ENCODE data around the gene PLPPR3.
"Not testable (repeated sequence)": the region's sequence is repeated elsewhere in the genome, so short reads cannot be mapped to it uniquely, and the experiment has no call there.

PLPPR3 gene

DNA sequence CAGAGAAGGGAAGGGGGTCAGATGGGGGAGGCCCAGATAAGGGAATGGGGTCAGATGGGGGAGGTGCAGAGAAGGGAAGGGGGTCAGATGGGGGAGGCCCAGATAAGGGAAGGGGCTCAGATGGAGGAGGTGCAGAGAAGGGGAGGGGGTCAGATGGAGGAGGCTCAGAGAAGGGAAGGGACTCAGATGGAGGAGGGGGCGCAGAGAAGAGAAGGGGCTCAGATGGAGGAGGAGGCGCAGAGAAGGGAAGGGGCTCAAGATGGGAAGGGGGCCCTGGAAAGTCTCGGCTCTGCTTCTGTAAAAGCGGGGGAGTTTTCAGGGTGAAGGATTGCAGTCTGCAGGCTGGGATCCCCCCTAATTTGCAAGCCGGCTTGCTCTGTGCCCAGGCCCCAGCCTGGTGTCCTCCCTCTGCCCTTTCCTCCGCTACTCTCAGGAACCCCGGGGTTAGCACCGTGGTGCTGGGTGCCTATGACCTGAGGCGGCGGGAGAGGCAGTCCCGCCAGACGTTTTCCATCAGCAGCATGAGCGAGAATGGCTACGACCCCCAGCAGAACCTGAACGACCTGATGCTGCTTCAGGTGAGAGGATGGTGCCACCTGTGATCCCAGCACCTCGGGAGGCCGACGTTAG is 7.5 kb upstream of the PLPPR3 start:
- no peak for DNase-seq (ENCODE audit: low read depth in 2 of 2)

DNA sequence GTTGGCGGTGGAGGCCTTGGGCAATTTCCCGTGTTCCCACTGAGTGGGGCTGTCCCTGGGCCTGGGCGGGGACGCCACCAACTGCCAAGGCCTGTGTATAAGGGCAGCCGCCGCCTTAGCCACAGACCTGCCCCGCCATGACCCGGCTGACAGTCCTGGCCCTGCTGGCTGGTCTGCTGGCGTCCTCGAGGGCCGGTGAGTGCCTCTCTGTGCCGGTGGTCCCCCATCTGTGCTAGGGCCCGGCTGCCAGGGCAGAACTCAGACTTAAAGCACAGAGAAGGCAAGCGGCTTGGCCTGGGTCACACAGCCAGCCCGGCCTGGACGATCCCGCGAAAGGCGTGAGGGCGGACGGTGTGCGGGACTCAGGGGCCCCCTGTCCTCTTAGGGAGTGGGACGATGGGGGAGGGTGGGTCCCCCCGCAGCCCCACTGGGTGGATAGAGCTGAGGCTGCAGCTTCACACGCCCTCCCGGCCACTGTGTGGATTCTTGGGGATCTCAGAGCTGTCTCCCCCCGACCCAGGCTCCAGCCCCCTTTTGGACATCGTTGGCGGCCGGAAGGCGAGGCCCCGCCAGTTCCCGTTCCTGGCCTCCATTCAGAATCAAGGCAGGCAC is 6.1 kb upstream of the PLPPR3 start, which contains the start of gene AZU1:
TSS of gene AZU1 (plus strand) at position 128 of the 612 bp plus-strand sequence. CDS start at position 138, 10 bp downstream.
- DNase-seq (ENCODE audit: low read depth in 2 of 2), result no peak

DNA sequence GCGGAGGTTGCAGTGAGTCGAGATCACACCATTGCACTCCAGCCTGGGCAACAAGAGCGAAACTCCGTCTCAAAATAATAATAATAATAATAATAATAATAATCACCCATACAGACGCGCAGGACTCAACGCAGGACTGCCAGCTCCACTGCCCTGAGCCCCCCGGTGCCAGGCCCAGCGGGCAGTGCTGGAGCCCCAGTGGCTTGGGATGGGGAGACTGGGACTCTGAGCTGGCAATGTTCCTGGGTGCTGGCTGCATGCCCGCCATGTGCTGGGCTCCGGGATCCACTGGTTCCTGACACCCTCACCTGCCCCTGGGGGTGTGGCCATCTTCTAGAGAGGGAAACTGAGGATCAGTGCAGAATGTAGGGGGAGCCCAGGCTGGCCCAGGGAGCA is 5.6 kb upstream of the PLPPR3 start:
- DNase-seq (ENCODE audit: low read depth in 2 of 2), result no peak

DNA sequence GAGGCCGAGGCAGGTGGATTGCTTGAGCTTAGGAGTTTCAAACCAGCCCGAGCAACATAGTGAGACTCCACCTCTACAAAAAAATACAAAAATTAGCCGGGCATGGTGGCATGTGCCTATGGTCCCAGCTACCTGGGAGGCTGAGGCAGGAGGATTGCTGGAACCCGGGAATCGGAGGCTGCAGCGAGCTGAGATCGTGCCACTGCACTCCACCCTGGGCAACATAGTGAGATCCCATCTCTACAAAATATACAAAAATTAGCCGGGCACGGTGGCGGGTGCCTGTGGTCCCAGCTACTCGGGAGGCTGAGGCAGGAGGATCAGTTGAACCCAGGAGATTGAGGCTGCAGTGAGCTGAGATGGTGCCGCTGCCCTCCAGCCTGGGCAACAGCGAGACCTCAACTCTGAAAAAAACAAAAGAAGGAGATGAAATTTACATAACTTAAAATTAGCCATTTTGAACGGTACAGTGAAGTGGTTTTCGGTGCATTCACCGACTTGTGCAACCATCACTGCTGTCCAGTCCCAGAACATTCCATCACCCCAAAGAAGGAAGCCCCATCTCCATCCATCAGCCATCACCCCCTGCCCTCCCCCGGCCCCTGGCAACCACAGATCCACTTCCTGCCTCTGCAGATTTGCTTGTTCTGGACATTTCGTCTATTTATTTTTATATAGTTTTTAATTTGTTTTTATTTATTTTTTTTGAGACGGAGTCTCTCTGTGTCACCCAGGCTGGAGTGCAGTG is 4.3 kb upstream of the PLPPR3 start:
- DNase-seq (ENCODE audit: low read depth in 2 of 2), result no peak

DNA sequence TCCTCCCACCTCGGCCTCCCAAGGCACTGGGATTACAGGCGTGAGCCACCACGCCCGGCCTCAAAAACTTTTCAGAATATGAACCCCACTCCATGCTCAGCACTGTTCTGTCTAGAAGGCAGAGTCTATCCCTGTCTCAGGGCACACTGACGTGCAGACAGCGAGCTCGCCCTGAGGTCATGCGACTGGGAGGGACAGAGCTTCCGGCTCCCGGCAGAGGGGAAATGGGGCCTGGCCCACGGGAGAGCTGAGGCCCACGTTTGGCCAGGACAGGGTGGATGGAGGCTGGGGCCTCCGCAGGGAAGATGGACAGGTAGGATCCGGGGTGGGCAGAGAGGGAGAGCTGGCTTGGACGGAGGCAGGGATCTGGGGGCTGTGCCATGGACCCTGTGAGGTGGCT is 3.1 kb upstream of the PLPPR3 start:
- no peak for DNase-seq (ENCODE audit: low read depth in 2 of 2)

DNA sequence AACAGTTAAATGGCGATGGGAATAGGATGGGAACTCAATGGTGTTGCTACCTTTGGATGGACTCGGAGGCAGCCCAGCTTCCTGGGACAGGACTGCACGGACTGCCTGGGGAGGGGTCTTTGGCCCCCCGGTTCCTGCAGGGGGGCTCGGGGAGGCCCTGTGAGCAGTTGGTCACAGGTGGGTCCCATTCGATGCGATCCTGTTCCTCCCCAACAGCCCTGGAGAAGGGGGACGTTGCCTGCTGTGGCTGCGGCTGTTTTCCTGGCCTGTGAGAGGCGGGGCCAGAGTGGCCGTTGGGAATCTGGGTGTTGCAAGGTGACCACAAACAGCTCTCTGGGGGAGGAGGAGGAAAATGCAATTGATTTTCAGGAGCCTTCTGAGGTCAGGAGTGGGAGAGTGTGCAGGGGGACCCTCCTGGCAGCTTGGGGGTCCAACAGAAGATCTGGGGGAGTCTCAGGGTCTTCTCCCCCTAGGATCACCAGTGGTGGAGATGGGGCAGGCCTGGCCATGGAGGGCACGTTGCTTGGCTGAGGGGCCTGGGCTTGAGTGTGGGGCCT is 1.9 kb upstream of the PLPPR3 start:
- DNase-seq (ENCODE audit: low read depth in 2 of 2), result no peak

DNA sequence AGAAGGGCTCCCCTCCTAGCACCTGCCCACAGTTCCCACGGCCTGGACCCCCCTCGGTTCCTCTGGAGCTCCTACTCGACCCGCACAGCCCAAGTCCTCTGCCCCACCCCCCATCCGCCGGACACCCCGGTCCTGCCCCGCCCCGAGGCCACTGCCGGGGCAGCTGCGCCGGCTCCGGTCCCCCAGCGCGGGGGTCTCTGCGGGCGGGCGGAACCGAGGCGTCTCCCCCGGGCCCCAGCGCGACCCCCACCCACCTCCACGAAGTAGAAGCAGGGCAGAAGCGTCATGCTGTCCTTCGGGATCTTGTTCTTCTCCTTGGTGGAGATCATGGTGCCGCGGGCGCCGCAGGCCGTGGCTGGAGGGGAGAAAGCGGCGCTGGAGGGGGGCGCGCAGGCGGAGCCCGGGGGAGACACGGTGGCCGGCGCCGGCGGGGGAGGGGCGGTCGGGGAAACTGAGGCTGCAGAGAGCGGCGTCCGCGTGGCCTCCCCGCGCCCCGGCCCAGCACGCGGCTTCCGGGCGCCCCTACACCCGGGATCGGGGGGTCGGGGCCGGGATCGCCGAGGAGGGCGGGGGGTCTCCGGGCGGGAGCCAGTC is 427 bp downstream of the PLPPR3 start:
- DNase-seq (ENCODE audit: low read depth in 2 of 2), result no peak

DNA sequence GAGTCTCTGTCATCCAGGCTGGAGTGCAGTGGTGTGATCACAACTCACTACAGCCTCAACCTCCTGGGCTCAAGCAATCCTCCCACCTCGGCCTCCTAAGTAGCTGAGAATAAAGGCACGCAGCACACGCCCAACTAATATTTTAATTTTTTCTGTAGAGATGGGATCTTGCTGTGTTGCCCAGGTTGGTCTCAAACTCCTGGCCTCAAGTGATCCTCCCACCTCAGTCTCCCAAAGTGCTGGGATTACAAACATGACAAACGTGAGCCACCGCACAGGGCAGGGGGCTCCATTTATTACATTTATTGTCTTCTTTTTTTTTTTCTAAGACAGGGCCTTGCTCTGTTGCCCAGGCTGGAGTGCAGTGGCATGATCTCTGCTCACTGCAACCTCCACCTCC is 1.5 kb downstream of the PLPPR3 start:
- not testable (repeated sequence) for DNase-seq (ENCODE audit: low read depth in 2 of 2)

DNA sequence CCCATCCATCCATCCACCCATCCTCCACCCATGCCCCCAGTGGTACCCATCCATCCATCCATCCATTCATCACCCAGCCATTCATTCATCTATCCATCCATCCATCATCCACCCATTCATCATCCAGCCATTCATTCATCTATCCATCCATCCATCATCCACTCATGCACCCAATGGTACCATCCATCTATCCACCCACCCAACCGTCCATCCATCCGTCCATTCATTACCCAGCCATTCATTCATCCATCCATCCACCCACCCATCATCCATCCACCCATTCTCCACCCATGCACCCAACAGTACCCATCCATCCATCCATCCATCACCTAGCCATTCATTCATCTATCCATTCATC is 5.3 kb downstream of the PLPPR3 start:
- DNase-seq (ENCODE audit: low read depth in 2 of 2), result no peak

DNA sequence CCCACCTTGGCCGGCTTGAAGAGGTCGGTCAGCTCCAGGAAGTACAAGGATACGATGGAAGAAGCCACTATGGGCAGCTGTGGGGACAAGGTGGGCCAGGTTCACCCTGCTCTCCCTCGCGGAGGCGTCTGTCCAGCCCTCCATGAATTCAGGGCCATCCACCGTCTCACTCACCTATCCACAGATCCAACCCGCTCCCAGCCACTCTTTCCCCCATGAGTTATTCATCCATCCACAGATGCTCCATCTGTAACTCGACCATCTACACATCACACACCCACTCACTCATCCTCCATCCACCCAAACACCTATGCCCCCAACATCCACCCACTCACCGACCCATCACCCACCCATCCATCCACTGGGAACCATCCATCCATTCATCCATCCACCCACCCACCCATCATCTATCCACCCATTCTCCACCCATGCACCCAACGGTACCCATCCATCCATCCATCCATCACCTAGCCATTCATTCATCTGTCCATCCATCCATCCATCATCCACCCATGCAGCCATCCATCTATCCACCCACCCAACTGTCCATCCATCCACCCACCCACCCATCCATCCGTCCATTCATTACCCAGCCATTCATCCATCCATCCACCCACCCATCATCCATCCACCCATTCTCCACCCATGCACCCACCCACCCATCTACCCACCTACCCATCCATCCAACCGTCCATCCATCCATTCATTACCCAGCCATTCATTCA is 5.8 kb downstream of the PLPPR3 start:
- no peak for DNase-seq (ENCODE audit: low read depth in 2 of 2)

DNA sequence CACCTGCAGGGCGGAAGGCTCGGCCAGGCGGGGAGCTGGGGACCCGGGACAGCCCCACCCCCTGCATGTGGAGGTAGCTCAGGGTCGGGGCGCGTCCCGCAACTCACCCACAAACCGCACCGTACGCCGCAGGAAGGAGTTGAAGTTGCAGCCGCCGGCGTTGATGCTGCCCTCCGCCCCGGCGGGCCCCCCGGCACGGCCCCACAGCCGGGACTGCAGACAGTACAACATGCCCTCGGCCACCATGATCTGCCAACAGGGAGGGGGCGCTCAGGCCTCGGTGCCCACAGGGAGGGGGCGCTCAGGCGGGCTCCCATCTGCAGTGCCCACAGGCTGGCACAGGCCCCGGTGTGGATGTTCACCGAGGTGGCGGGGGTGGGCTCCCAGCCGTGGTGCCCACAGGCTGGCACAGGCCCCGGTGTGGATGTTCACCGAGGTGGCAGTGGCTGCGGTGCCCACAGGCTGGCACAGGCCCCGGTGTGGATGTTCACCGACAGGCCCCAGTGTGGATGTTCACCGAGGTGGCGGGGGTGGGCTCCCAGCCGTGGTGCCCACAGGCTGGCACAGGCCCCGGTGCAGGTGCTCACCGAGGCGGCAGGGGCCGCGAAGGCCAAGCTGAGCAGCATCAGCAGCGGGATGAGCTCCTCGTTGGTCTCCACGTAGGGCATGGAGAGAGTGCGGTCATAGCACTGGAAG is 6.5 kb downstream of the PLPPR3 start:
- no peak for DNase-seq (ENCODE audit: low read depth in 2 of 2)

DNA sequence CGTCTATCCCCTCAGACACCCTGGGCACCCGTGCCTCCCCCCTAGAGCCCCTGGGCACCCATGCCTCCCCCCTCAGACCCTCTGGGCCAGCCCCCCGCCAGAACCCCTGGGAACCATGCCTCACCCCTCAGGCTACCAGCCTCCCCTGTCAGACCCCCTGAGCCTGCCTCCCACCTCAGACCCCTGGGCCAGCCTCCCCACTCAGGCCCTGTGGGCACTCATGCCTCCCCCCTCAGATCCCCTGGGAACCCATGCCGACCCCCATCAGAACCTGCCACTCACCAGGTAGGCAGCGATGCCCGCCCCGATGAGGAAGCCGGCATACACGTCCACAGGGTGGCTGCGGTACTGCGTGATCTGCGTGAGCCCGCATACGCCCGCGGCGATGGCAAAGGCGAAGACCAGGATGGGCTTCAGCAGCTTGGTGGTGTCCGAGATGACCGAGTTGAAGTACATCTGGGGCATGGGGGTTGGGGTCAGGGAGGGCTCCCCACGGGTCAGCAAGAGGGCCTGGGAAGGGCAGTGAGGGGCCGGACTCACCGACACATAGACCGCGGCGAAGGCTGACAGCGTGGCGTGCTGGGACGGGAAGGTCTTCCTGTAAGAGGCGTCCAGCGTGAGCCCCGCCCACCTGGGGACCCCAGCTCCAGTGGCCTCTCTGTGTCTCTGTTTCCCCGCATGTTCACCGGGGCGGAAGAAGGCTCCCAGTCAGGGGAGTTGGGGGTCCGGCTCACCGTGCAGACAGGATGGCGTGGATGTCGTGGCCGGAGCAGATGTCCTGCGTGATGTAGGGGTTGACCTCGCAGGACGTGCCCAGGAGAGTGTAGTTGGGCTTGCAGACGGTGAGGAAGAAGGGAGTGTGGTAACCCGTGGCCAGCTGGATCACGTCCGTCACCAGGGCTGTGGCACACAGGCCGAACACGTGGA is 7.3 kb downstream of the PLPPR3 start:
- DNase-seq (ENCODE audit: low read depth in 2 of 2), result no peak

DNA sequence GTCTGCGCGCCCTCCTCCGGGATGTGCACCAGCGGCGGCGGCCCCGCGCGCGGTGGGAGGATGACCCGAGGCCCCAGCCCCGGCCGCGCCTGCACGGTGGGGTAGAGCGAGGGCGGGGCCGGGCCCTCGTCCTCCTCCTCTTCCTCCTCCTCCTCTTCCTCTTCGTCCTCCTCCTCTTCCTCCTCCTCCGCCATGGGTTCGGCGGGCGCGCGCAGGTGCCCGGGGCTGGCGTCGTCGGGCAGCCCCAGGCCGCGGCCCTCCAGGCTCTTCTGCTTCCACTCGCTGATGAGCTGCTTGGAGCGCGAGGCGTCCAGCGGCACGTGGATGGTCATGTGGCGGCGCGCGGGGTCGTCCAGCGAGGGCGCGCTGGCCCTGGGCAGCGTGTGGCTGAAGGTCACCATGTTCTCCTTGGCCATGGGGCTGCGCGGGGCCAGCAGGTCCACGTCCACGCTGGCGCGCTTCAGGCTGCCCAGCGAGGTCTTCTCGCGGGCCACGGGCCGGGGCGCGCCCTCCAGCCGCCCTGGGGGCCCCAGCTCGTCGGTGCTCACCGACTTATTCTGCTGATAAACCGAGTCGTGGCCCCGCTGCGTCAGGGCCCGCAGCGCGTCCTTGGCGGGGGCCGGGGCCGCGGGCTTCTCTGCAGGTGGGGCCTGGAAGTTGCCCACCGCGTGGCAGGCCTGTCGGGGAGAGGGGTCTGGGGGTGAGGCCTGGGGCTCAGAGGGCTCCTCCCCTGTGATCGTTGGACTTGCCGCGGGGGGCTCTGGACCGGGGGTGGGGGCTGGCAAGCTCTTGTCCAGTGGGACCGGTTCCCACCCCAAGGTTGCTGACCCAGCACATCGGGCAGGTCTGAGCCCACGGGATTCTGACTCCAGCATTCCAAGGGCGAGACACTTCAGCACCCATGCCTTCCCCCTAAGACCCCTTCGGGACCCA is 8.3 kb downstream of the PLPPR3 start:
- DNase-seq (ENCODE audit: low read depth in 2 of 2), result no peak

DNA sequence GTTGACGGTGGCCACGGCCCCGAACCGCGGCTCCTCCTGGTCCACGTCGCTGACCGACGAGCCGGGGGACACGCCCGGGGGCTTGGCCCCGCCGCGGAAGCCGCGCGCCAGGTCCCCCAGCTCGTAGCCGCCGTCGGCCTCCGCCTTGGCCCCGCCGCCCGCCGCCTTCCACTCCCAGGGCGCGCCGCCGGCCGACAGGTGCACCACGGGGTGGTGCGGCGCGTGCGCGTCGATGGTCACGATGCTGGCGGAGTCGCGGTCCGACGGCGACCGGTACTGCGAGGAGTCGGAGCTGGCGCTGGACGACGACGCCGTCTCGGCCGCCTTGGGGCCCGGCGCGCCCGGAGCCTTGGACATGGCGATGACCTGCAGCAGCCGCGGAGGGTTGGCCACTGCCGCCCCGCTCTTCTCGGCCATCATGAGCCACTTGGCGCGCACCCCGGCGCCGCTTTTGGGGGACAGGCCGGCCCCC is 9.0 kb downstream of the PLPPR3 start:
- no peak for DNase-seq (ENCODE audit: low read depth in 2 of 2)

DNA sequence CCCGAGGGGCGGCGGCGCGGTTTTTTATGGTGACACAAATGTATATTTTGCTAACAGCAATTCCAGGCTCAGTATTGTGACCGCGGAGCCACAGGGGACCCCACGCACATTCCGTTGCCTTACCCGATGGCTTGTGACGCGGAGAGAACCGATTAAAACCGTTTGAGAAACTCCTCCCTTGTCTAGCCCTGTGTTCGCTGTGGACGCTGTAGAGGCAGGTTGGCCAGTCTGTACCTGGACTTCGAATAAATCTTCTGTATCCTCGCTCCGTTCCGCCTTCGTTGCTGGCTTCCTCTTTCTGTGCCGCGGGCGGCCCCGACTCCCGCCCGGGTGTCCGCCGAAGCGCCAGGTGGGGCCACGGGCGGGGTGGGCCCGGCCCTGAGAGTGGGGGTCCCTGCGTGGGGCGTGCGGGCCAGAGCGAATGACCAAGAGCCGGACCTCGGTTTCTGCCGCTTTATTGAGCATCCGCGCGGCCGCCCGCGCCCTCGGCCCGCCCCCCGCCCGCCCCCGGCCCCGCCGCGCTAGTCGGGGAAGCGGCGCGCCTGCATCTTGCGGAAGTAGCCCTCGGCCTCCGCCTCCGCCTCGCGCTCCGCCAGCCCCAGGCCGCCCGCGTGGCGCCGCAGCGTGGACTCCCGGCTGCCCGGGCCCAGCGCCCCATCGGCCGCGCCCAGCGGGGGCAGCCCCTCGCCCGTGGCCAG is 9.6 kb downstream of the PLPPR3 start:
- no peak for DNase-seq (ENCODE audit: low read depth in 2 of 2)

DNA sequence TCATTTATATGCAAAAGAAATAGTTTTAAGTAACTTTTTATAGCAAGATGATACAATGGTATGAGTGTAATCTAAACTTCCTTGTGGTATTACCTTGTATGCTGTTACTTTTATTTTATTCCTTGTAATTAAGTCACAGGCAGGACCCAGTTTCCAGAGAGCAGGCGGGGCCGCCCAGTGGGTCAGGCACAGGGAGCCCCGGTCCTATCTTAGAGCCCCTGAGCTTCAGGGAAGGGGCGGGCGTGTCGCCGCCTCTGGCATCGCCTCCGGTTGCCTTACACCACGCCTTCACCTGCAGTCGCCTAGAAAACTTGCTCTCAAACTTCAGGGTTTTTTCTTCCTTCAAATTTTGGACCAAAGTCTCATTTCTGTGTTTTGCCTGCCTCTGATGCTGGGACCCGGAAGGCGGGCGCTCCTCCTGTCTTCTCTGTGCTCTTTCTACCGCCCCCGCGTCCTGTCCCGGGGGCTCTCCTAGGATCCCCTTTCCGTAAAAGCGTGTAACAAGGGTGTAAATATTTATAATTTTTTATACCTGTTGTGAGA is 10.2 kb downstream of the PLPPR3 start:
- no peak for DNase-seq (ENCODE audit: low read depth in 2 of 2)

DNA sequence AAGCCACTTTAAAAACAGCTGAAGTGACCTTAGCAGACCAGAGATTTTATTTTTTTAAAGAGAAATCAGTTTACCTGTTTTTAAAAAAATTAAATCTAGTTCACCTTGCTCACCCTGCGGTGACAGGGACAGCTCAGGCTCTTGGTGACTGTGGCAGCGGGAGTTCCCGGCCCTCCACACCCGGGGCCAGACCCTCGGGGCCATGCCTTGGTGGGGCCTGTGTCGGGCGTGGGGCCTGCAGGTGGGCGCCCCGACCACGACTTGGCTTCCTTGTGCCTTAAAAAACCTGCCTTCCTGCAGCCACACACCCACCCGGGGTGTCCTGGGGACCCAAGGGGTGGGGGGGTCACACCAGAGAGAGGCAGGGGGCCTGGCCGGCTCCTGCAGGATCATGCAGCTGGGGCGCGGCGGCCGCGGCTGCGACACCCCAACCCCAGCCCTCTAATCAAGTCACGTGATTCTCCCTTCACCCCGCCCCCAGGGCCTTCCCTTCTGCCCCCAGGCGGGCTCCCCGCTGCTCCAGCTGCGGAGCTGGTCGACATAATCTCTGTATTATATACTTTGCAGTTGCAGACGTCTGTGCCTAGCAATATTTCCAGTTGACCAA is 10.8 kb downstream of the PLPPR3 start:
- no peak for DNase-seq (ENCODE audit: low read depth in 2 of 2)

Data from stimulated activated CD8-positive, alpha-beta memory T cell treated with anti-CD3 and anti-CD28 coated beads, Interleukin-2, amount 100 ng/mL, for 48 hours (primary cell).